ENCODE measurements around the gene EP400. TPM values are rescaled to one million over a fixed set of nuclear protein-coding genes. Genes with fewer than 3 reads are reported as not detected.
A peak's percentile ranks its signal among the peaks of the same experiment; 100 is the strongest.

Gene EP400
- total and polyA plus RNA-seq, 2 of the 8 experiments (the other 6 are each of a cell fraction or from before 2014, with no cell fraction given): 13.1 to 69.7 TPM

DNA sequence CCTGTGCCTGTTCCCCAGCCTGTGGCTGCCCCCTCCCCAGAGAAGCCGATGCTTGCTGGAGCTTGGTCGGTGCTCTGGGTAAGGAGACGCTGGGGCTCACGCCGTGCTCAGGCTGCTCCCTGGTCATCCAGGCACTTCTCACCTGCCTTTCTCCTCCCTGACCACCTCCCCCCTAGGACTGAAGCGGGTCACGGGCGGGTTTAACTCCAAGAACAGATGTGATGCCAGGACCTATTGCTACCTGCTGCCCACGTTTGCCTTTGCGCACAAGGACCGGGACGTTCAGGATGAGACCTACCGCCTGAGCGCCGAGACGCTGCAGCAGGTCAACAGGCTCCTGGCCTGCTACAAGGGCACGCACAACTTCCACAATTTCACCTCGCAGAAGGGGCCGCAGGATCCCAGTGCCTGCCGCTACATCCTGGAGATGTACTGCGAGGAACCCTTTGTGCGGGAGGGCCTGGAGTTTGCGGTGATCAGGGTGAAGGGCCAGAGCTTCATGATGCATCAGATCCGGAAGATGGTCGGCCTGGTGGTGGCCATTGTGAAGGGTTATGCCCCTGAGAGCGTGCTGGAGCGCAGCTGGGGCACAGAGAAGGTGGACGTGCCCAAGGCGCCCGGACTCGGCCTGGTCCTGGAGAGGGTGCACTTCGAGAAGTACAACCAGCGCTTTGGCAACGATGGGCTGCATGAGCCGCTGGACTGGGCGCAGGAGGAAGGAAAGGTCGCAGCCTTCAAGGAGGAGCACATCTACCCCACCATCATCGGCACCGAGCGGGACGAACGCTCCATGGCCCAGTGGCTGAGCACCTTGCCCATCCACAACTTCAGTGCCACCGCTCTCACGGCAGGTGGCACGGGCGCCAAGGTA lies 8.4 kb upstream of the EP400 start:
- FAIRE-seq: no peak
- Histone ChIP-seq H2BK20ac (ENCODE audit: low read length) (no peak overlapping the region), H4K91ac (replicated peaks; ENCODE audit: insufficient read length, low read length) (no peak overlapping the region), H2BK12ac (ENCODE audit: low read depth, low read length) (0 out of 2 replicates have a peak overlapping the region, but pooled peaks have one; percentile 9), H2AFZ (ENCODE audit: low read length) (no peak overlapping the region), H2AK5ac (ENCODE audit: low read depth, low read length) (no peak overlapping the region), H3K36me3 (ENCODE audit: control insufficient read depth in 2 of 4, insufficient read depth in 4 of 4, low read length in 3 of 4) (peaks cover 21 to 60% (median 47%) of the 10 kb centered on the region in 4 experiments), H3K9ac (replicated peaks in 1 of 4; ENCODE audit: extremely low read depth in 1 of 4, low read depth in 3 of 4, low read length in 3 of 4) (no peak overlapping the region), H2BK120ac (replicated peaks; ENCODE audit: low read depth, low read length) (no peak overlapping the region), H4K20me1 (replicated peaks in 1 of 2; ENCODE audit: control insufficient read depth in 1 of 2, insufficient read depth in 2 of 2, low read length in 2 of 2) (peaks cover 0 to 18% of the 10 kb centered on the region in 2 experiments), H3K4me3 (ENCODE audit: extremely low read depth in 1 of 4, insufficient read depth in 2 of 4, low read depth in 3 of 4, low read length in 4 of 4) (no peak overlapping the region), H3K4me1 (replicated peaks in 1 of 4; ENCODE audit: control insufficient read depth in 3 of 4, insufficient read depth in 4 of 4, low read length in 3 of 4) (no peaks in the 10 kb centered on the region), H3K23ac (ENCODE audit: insufficient read length) (no peak overlapping the region), H3K14ac (ENCODE audit: insufficient read length) (no peak overlapping the region), H3K79me1 (ENCODE audit: low read depth, low read length) (no peaks in the 10 kb centered on the region), H3K27me3 (replicated peaks in 1 of 4; ENCODE audit: control insufficient read depth in 3 of 4, extremely low read depth in 1 of 4, insufficient read depth in 3 of 4, low read length in 3 of 4) (no peaks in the 10 kb centered on the region), H4K8ac (ENCODE audit: extremely low read depth, insufficient read depth, low read length) (no peak overlapping the region), H3K4ac (replicated peaks; ENCODE audit: insufficient read length, low read depth, low read length) (no peak overlapping the region), H3K79me2 (ENCODE audit: control insufficient read depth in 1 of 2, insufficient read depth in 2 of 2, low read length in 2 of 2) (no peaks in the 10 kb centered on the region), H2BK5ac (ENCODE audit: low read depth, low read length) (0 out of 2 replicates have a peak overlapping the region, but pooled peaks have one; percentile 24), H2BK15ac (ENCODE audit: low read length) (no peak overlapping the region), H3K4me2 (ENCODE audit: insufficient read depth in 1 of 2, low read depth in 2 of 2, low read length in 2 of 2) (no peak overlapping the region), H3K9me3 (ENCODE audit: insufficient read depth in 2 of 2, low read depth in 1 of 2, low read length in 1 of 2) (no peaks in the 10 kb centered on the region), H3K56ac (replicated peaks; ENCODE audit: insufficient read length, low read depth, low read length) (peak overlapping the region; percentile 30), H4K5ac (ENCODE audit: insufficient read length, low read depth, low read length) (no peak overlapping the region), H3K27ac (ENCODE audit: low read depth, low read length) (no peak overlapping the region), H3K18ac (ENCODE audit: extremely low read depth, low read length) (no peak overlapping the region), H3K23me2 (ENCODE audit: low read depth, low read length) (no peaks in the 10 kb centered on the region)
- TF ChIP-seq POU5F1 (IDR thresholded peaks at IDR 0.05; ENCODE audit: low read depth, low read length) (no peak), MAFK (IDR thresholded peaks at IDR 0.05; ENCODE audit: low read depth, low read length) (no peak), SUZ12 (IDR thresholded peaks at IDR 0.05; ENCODE audit: low read length) (no peak), SP2 (IDR thresholded peaks at IDR 0.05; ENCODE audit: low read length) (no peak), RXRA (IDR thresholded peaks at IDR 0.05; ENCODE audit: insufficient read depth, low read depth, low read length) (no peak), POLR2A (IDR thresholded peaks at IDR 0.05; ENCODE audit: control extremely low read depth in 1 of 2, low read depth in 2 of 2, low read length in 2 of 2) (peak in 1 of 2 experiments; percentile 63; a peak in 1 of 3 replicates)
- ChIA-PET CTCF (ENCODE audit: partially characterized antibody) (no interaction called here), POLR2A (ENCODE audit: partially characterized antibody) (interaction anchor here (1.1 to 3.5 kb wide), 5 partner anchors 9 to 16 kb away, joined by 3 to 23 read pairs (median 6); partner anchors contain the start of genes EP400 and PUS1)
- no peak for DNase-seq (ENCODE audit: low read depth in 1 of 2, low spot score in 2 of 2)
- WGBS, 2 experiments (ENCODE audit: extremely low coverage in 1 of 2, insufficient coverage in 1 of 2, insufficient read length in 1 of 2, insufficient replicate concordance in 2 of 2, low coverage in 1 of 2, low lambda C conversion rate in 2 of 2, missing lambda C conversion rate in 1 of 2): 96% methylated on average over 46 of the region's 46 CpGs; no CpG with 5 or more reads in 1 of the 2 experiments

Data from H1 (cell line).